Measurements from ENCODE around the gene MYO1D. TPM values are rescaled to one million over a fixed set of nuclear protein-coding genes. Genes with fewer than 3 reads are reported as not detected.

The MYO1D gene
- total and polyA plus RNA-seq, 2 of the 13 experiments (the other 11 are each of a cell fraction or from before 2014, with no cell fraction given), result 13.2 to 17.3 TPM

DNA sequence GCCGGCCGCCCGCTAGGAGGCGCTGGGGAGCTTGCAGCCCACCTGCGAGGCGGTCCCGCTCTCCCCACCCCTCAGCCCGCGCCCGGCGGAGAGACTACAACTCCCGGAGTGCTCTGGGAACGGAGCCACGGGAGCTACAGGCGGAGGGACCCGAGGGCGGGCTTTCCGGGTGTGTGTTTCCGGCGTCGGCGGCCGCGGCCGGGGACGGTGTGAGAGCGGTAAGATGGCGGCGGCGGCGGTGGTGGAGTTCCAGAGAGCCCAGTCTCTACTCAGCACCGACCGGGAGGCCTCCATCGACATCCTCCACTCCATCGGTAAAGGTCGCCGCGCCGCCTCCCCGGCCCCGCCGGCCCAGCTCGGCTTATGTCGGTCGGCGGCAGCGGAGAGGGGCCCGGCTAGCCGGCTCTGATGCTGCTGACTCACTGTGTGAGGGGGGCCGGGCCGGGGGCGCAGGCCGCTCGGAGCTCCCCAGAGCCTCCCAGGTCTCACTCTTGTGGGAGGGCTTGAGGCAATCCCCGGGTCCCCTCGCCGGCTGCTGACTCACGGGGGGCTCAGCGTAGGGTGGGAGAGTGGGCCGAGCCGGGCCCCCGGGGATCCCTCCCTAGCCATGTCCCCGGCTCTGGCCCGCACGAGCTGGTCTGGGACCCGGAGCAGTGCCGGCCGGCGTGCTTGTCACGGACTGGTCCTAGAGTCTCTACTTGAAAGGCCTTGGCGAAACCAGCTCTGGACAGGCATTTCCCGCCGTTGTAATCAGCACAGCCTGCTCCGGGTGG is 432.4 kb downstream of the MYO1D start, which contains the start of gene PSMD11 (continued):
- TF ChIP-seq, protein P1, sequence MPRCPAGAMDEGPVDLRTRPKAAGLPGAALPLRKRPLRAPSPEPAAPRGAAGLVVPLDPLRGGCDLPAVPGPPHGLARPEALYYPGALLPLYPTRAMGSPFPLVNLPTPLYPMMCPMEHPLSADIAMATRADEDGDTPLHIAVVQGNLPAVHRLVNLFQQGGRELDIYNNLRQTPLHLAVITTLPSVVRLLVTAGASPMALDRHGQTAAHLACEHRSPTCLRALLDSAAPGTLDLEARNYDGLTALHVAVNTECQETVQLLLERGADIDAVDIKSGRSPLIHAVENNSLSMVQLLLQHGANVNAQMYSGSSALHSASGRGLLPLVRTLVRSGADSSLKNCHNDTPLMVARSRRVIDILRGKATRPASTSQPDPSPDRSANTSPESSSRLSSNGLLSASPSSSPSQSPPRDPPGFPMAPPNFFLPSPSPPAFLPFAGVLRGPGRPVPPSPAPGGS (CRISPR knock-in tag; IDR thresholded peaks at IDR 0.05), result peak; percentile 29; the same call in 1 of the 2 replicates
- TF ChIP-seq SMAD1 (CRISPR knock-in tag; IDR thresholded peaks at IDR 0.05; ENCODE audit: borderline replicate concordance, low read depth) (0 out of 2 replicates have a peak, but pooled peaks have one; percentile 23), DR1 (CRISPR knock-in tag; IDR thresholded peaks at IDR 0.05) (no peak; the same call in 1 of the 2 replicates), ZNF496 (CRISPR knock-in tag; IDR thresholded peaks at IDR 0.05; ENCODE audit: insufficient replicate concordance) (no peak), ZNF749 (CRISPR knock-in tag; IDR thresholded peaks at IDR 0.05; ENCODE audit: borderline replicate concordance) (no peak), ZBTB42 (CRISPR knock-in tag; IDR thresholded peaks at IDR 0.05) (no peak), ZNF615 (CRISPR knock-in tag; IDR thresholded peaks at IDR 0.05; ENCODE audit: borderline replicate concordance) (no peak), ZNF773 (CRISPR knock-in tag; IDR thresholded peaks at IDR 0.05; ENCODE audit: borderline replicate concordance) (no peak), ZNF883 (CRISPR knock-in tag; IDR thresholded peaks at IDR 0.05; ENCODE audit: not compliant biosample characterization) (no peak), ATRX (CRISPR knock-in tag; IDR thresholded peaks at IDR 0.05; ENCODE audit: borderline replicate concordance) (no peak), CREB1 (IDR thresholded peaks at IDR 0.05) (peak; percentile 62), CREB1 (CRISPR knock-in tag; IDR thresholded peaks at IDR 0.05) (peak; percentile 91), HCFC1 (IDR thresholded peaks at IDR 0.05; ENCODE audit: low read depth, low read length) (peak; percentile 96), ZMYM3 (CRISPR knock-in tag; IDR thresholded peaks at IDR 0.05) (no peak; the same call in 1 of the 2 replicates), PHF21A (CRISPR knock-in tag; IDR thresholded peaks at IDR 0.05) (0 out of 2 replicates have a peak, but pooled peaks have one; percentile 19), EED (CRISPR knock-in tag; IDR thresholded peaks at IDR 0.05) (0 out of 2 replicates have a peak, but pooled peaks have one; percentile 48)
- TF ChIP-seq, protein P2, sequence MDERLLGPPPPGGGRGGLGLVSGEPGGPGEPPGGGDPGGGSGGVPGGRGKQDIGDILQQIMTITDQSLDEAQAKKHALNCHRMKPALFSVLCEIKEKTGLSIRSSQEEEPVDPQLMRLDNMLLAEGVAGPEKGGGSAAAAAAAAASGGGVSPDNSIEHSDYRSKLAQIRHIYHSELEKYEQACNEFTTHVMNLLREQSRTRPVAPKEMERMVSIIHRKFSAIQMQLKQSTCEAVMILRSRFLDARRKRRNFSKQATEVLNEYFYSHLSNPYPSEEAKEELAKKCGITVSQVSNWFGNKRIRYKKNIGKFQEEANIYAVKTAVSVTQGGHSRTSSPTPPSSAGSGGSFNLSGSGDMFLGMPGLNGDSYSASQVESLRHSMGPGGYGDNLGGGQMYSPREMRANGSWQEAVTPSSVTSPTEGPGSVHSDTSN (CRISPR knock-in tag; IDR thresholded peaks at IDR 0.05), result no peak
- TF ChIP-seq, protein P3, sequence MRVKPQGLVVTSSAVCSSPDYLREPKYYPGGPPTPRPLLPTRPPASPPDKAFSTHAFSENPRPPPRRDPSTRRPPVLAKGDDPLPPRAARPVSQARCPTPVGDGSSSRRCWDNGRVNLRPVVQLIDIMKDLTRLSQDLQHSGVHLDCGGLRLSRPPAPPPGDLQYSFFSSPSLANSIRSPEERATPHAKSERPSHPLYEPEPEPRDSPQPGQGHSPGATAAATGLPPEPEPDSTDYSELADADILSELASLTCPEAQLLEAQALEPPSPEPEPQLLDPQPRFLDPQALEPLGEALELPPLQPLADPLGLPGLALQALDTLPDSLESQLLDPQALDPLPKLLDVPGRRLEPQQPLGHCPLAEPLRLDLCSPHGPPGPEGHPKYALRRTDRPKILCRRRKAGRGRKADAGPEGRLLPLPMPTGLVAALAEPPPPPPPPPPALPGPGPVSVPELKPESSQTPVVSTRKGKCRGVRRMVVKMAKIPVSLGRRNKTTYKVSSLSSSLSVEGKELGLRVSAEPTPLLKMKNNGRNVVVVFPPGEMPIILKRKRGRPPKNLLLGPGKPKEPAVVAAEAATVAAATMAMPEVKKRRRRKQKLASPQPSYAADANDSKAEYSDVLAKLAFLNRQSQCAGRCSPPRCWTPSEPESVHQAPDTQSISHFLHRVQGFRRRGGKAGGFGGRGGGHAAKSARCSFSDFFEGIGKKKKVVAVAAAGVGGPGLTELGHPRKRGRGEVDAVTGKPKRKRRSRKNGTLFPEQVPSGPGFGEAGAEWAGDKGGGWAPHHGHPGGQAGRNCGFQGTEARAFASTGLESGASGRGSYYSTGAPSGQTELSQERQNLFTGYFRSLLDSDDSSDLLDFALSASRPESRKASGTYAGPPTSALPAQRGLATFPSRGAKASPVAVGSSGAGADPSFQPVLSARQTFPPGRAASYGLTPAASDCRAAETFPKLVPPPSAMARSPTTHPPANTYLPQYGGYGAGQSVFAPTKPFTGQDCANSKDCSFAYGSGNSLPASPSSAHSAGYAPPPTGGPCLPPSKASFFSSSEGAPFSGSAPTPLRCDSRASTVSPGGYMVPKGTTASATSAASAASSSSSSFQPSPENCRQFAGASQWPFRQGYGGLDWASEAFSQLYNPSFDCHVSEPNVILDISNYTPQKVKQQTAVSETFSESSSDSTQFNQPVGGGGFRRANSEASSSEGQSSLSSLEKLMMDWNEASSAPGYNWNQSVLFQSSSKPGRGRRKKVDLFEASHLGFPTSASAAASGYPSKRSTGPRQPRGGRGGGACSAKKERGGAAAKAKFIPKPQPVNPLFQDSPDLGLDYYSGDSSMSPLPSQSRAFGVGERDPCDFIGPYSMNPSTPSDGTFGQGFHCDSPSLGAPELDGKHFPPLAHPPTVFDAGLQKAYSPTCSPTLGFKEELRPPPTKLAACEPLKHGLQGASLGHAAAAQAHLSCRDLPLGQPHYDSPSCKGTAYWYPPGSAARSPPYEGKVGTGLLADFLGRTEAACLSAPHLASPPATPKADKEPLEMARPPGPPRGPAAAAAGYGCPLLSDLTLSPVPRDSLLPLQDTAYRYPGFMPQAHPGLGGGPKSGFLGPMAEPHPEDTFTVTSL (CRISPR knock-in tag; IDR thresholded peaks at IDR 0.05; ENCODE audit: borderline replicate concordance), result 0 out of 2 replicates have a peak, but pooled peaks have one; percentile 22
- TF ChIP-seq, protein P4, sequence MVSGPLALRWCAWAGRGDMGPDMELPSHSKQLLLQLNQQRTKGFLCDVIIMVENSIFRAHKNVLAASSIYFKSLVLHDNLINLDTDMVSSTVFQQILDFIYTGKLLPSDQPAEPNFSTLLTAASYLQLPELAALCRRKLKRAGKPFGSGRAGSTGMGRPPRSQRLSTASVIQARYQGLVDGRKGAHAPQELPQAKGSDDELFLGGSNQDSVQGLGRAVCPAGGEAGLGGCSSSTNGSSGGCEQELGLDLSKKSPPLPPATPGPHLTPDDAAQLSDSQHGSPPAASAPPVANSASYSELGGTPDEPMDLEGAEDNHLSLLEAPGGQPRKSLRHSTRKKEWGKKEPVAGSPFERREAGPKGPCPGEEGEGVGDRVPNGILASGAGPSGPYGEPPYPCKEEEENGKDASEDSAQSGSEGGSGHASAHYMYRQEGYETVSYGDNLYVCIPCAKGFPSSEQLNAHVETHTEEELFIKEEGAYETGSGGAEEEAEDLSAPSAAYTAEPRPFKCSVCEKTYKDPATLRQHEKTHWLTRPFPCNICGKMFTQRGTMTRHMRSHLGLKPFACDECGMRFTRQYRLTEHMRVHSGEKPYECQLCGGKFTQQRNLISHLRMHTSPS (CRISPR knock-in tag; IDR thresholded peaks at IDR 0.05; ENCODE audit: low read depth), result no peak

Data from HepG2 (cell line).